ENCODE results near the gene GLYAT. TPM values are rescaled to one million over a fixed set of nuclear protein-coding genes. Genes with fewer than 3 reads are reported as not detected.

The GLYAT gene
- total RNA-seq, 6 experiments from 2014 or later: 62.2 to 399 (median 159) TPM

GRCh38 chr11:58745705-58746364 lies 14.1 kb upstream of the GLYAT start:
- Histone ChIP-seq H3K27ac (no peak overlapping the region), H3K4me1 (no peaks in the 10 kb centered on the region), H3K9me3 (no peaks in the 10 kb centered on the region), H3K36me3 (no peaks in the 10 kb centered on the region), H3K4me3 (no peak overlapping the region), H3K27me3 (no peaks in the 10 kb centered on the region)
- no peak for DNase-seq
- no peak for ATAC-seq
- 80% methylated on average over 5 of the region's 5 CpGs for WGBS (ENCODE audit: insufficient coverage, low coverage, low lambda C conversion rate, missing lambda C conversion rate)
- TF ChIP-seq CTCF (IDR thresholded peaks at IDR 0.05) (no peak), POLR2A (IDR thresholded peaks at IDR 0.05) (no peak)
- intact Hi-C loops (cut with DNase I): no loop called here

GRCh38 chr11:58744988-58745704 lies 13.4 kb upstream of the GLYAT start:
- no peak overlapping the region for H3K27ac ChIP-seq
- no peaks in the 10 kb centered on the region for H3K4me1 ChIP-seq
- TF ChIP-seq POLR2A (IDR thresholded peaks at IDR 0.05): no peak
- no peaks in the 10 kb centered on the region for H3K9me3 ChIP-seq
- intact Hi-C loops (cut with DNase I): no loop called here
- no peak overlapping the region for H3K4me3 ChIP-seq
- no peaks in the 10 kb centered on the region for H3K36me3 ChIP-seq
- no peak for DNase-seq
- no peak for ATAC-seq
- H3K27me3 ChIP-seq: no peaks in the 10 kb centered on the region

- intact Hi-C loops (cut with DNase I): no loop called here
- Histone ChIP-seq H3K27ac (no peak overlapping the region), H3K4me1 (no peaks in the 10 kb centered on the region), H3K4me3 (no peak overlapping the region), H3K9me3 (no peaks in the 10 kb centered on the region), H3K27me3 (no peaks in the 10 kb centered on the region), H3K36me3 (no peaks in the 10 kb centered on the region)
- ATAC-seq (no peak), DNase-seq (no peak)
- TF ChIP-seq CTCF (IDR thresholded peaks at IDR 0.05): no peak
- TF ChIP-seq POLR2A (IDR thresholded peaks at IDR 0.05): no peak
- 44% methylated on average over 3 of the region's 3 CpGs for WGBS (ENCODE audit: insufficient coverage, low coverage, low lambda C conversion rate, missing lambda C conversion rate)
Measured at GRCh38 chr11:58742981-58743880, 11.5 kb upstream of the GLYAT start.

GRCh38 chr11:58742140-58742539 lies 10.4 kb upstream of the GLYAT start:
- TF ChIP-seq CTCF (IDR thresholded peaks at IDR 0.05): no peak
- no peak for TF ChIP-seq POLR2A (IDR thresholded peaks at IDR 0.05)
- H3K27ac ChIP-seq: no peak overlapping the region
- H3K27me3 ChIP-seq: no peaks in the 10 kb centered on the region
- no peak overlapping the region for H3K4me3 ChIP-seq
- no peaks in the 10 kb centered on the region for H3K4me1 ChIP-seq
- H3K9me3 ChIP-seq: no peaks in the 10 kb centered on the region
- WGBS (ENCODE audit: insufficient coverage, low coverage, low lambda C conversion rate, missing lambda C conversion rate): 73% methylated on average over 2 of the region's 2 CpGs
- ATAC-seq: no peak
- no peak for DNase-seq
- intact Hi-C loops (cut with DNase I): no loop called here
- H3K36me3 ChIP-seq: no peaks in the 10 kb centered on the region

- intact Hi-C loops (cut with DNase I): no loop called here
Measured at GRCh38 chr11:58741127-58741526, 9.4 kb upstream of the GLYAT start.

More at GRCh38 chr11:58741127-58741526, 9.4 kb upstream of the GLYAT start:
- no peak overlapping the region for H3K4me3 ChIP-seq
- TF ChIP-seq CTCF (IDR thresholded peaks at IDR 0.05): no peak
- no peak for TF ChIP-seq POLR2A (IDR thresholded peaks at IDR 0.05)
- no peak overlapping the region for H3K27ac ChIP-seq
- no peak for DNase-seq
- H3K9me3 ChIP-seq: no peaks in the 10 kb centered on the region
- no peak for ATAC-seq
- H3K27me3 ChIP-seq: no peaks in the 10 kb centered on the region
- H3K36me3 ChIP-seq: no peaks in the 10 kb centered on the region
- H3K4me1 ChIP-seq: no peaks in the 10 kb centered on the region
- 67% methylated on average over 1 of the region's 1 CpG for WGBS (ENCODE audit: insufficient coverage, low coverage, low lambda C conversion rate, missing lambda C conversion rate)

Data from right lobe of liver (tissue), 6 donors.